EL (cell line): ENCODE measurements around the gene RPL22.
"Not testable (repeated sequence)": the region's sequence is repeated elsewhere in the genome, so short reads cannot be mapped to it uniquely, and the experiment has no call there.

Experiments used
- DNase-seq: peaks from one replicate; pipeline ENCODE4 v3.0.0-alpha.2; 2016

Gene RPL22

GRCh38 chr1:6225651-6226050 lies 26.3 kb upstream of the RPL22 start:
- DNase-seq, result no peak

GRCh38 chr1:6224718-6225117 lies 25.3 kb upstream of the RPL22 start:
- DNase-seq, result no peak

GRCh38 chr1:6223617-6224016 lies 24.2 kb upstream of the RPL22 start:
- no peak for DNase-seq

GRCh38 chr1:6222636-6223035 lies 23.2 kb upstream of the RPL22 start:
- DNase-seq, result peak; percentile 47

GRCh38 chr1:6221210-6221784 lies 21.9 kb upstream of the RPL22 start:
- DNase-seq, result no peak

- no peak for DNase-seq
These were observed 20.8 kb upstream of the RPL22 start for GRCh38 chr1:6220236-6220635.

- not testable (repeated sequence) for DNase-seq
These were observed 20.2 kb upstream of the RPL22 start for GRCh38 chr1:6219641-6220040.

GRCh38 chr1:6218375-6219164 lies 19.2 kb upstream of the RPL22 start:
- no peak for DNase-seq

GRCh38 chr1:6212193-6212959 lies 13.0 kb upstream of the RPL22 start:
- DNase-seq, result no peak

- no peak for DNase-seq
These were observed 12.3 kb upstream of the RPL22 start for GRCh38 chr1:6211731-6212130.

GRCh38 chr1:6210591-6211355 lies 11.4 kb upstream of the RPL22 start:
- DNase-seq, result no peak

GRCh38 chr1:6209661-6210580 lies 10.5 kb upstream of the RPL22 start:
- DNase-seq, result no peak

- peak; percentile 47 for DNase-seq
These were observed 9.6 kb upstream of the RPL22 start for GRCh38 chr1:6208723-6209660.

GRCh38 chr1:6207921-6208320 lies 8.5 kb upstream of the RPL22 start:
- no peak for DNase-seq

- DNase-seq, result no peak
These were observed 7.9 kb upstream of the RPL22 start for GRCh38 chr1:6207075-6207885.

GRCh38 chr1:6206520-6206855 lies 7.1 kb upstream of the RPL22 start:
- no peak for DNase-seq

- DNase-seq, result peak; percentile 83
These were observed 6.6 kb upstream of the RPL22 start, which contains the start of gene RNF207 for GRCh38 chr1:6205849-6206519. Gene RNF207 (plus strand): TSS chr1:6206119. CDS start chr1:6206536, 417 bp downstream.

- DNase-seq, result no peak
These were observed 2.9 kb upstream of the RPL22 start for GRCh38 chr1:6202256-6202655.

- no peak for DNase-seq
These were observed 904 bp upstream of the RPL22 start for GRCh38 chr1:6200188-6200809.
